Gastroesophageal sphincter (tissue), 3 donors: ENCODE measurements around the gene OR2A7.
"Not testable (repeated sequence)": the region's sequence is repeated elsewhere in the genome, so short reads cannot be mapped to it uniquely, and the experiment has no call there.

Source experiments
- CTCF ChIP-seq, 4 experiments: fragments of 200-600 bp in 2 of 4; fragments of 450-650 bp in 2 of 4; sonication (generic) in 1 of 4; IDR thresholded peaks; one replicate each; pipeline ENCODE4 v1.5.1; 2017 to 2019; ENCODE audit warnings: antibody characterized with exemption in 4 of 4, mild to moderate bottlenecking in 2 of 4, moderate library complexity in 2 of 4
- EP300 ChIP-seq: sonication (generic); formaldehyde crosslinking; IDR thresholded peaks from one replicate; pipeline ENCODE4 v1.6.1; 2017; ENCODE audit warnings: antibody characterized with exemption, mild to moderate bottlenecking
- POLR2A ChIP-seq, 2 donors: fragments of 450-650 bp; IDR thresholded peaks; one replicate each; pipeline ENCODE4 v1.6.1; 2017; ENCODE audit warnings: antibody characterized with exemption in 2 of 2, mild to moderate bottlenecking in 2 of 2, moderate library complexity in 1 of 2
- POLR2AphosphoS5 ChIP-seq: sonication (generic); formaldehyde crosslinking; IDR thresholded peaks from one replicate; pipeline ENCODE4 v1.6.1; 2017; ENCODE audit warnings: antibody characterized with exemption

DNA sequence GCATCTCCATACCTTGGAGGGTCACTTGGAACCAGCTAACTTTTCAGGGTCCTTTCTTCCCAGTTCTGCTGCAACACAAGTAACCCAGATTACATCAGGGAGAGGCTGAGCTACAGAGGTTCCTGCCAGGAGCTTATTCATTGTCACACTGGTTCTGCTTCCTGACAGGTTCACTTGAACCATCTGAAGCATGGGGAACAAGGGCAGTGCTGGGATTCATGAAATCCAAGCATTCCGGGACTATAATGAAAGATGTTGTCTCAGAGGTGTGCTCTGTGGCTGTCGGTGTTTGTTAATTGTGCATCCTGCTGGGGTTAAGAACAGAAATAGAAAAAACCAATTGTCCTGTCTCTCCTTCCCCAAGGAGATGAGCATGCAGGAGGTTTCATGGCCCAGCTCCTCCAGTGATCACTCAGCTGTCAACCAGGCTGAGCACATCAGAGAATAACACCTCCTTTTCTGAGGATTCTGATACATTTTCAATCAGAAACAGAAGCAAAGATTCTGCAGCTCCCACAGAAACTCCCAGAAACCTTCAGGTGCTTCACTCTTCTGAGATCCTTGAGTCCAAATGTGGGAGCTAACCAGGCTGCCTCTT is 47.4 kb upstream of the OR2A7 start, which contains the start of gene OR2A1:
- not testable (repeated sequence) for TF ChIP-seq CTCF (IDR thresholded peaks at IDR 0.05); POLR2A (IDR thresholded peaks at IDR 0.05); POLR2AphosphoS5; EP300
